ENCODE results near the gene PNPLA2.
A peak's percentile ranks its signal among the peaks of the same experiment; 100 is the strongest.

PNPLA2 gene, protein sequence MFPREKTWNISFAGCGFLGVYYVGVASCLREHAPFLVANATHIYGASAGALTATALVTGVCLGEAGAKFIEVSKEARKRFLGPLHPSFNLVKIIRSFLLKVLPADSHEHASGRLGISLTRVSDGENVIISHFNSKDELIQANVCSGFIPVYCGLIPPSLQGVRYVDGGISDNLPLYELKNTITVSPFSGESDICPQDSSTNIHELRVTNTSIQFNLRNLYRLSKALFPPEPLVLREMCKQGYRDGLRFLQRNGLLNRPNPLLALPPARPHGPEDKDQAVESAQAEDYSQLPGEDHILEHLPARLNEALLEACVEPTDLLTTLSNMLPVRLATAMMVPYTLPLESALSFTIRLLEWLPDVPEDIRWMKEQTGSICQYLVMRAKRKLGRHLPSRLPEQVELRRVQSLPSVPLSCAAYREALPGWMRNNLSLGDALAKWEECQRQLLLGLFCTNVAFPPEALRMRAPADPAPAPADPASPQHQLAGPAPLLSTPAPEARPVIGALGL

DNA sequence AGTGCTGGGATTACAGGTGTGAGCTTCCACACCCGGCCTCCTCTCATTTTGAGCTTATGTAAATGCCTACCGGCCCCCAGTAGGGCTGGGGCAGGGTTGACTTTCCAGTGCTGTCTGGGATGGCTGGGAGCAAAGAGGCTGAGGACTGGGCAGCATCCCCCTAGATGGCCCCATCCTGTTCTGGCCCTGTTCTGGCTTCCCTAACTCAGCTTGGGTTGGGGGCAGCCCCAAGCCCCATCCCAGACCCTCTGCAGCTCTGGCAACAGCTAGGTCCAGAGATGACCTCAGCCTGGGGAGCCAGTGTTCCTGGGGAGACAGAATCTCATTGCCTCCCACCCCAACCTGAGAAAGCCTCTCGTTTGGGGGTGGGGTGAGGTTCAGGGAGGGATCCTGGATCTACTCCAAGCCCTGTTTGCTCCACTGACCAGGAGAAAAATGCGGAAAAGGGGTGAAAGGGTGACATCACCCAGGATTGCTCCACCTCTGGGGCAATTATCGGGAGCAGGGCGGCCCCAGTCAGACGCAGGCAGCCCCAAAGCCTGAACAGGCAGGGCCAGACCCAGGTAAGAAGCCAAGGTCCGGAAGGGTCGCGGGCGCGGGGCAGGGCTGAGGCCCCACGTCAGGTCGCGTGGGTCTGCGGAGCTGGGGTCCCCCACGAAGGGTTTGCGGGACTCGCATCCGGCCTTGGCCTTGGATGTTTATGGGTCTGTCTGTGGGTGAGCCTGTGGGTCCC, at the start of gene PNPLA2:
PNPLA2 (plus strand) TSS at position 519 of the 733 bp plus-strand sequence. CDS start 805 bp downstream, outside the sequence.
- DNase-seq: no peak

DNA sequence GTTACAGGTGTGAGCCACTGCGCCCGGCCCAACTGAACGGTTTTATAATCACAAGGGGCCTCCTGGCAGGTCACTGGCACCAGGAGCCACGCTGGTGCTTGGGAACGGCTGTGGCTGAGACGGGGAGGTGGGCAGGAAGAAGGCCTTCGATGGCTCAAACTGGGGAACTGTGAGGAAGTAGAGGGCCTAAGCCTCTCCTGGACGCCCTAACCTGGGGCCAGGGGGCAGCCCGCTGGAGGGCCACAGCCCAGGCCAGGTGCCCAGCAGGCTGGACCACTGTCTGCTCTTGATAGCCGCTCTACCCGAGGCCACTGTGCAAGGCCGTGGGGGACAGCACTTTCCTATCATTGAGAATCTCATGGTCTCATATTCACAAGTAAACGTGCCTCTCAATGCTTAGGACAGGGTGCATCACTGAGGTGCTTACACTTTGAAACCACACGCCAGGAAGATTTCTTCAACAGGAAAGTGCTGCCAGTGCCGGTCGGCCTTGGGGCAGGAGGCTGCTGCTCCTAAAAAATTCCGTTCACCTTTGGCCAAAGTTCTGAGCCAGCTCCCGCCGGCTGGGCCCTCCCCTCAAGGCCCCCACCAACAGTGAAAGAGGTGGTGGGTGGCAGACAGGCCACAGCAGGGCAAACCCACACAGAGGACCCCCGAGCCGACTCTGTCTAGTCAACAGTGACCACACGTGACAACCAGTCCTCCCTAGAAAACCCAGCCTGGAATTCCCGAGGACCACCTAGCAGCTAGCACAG, 48.6 kb upstream of the PNPLA2 start:
- no peak for DNase-seq

DNA sequence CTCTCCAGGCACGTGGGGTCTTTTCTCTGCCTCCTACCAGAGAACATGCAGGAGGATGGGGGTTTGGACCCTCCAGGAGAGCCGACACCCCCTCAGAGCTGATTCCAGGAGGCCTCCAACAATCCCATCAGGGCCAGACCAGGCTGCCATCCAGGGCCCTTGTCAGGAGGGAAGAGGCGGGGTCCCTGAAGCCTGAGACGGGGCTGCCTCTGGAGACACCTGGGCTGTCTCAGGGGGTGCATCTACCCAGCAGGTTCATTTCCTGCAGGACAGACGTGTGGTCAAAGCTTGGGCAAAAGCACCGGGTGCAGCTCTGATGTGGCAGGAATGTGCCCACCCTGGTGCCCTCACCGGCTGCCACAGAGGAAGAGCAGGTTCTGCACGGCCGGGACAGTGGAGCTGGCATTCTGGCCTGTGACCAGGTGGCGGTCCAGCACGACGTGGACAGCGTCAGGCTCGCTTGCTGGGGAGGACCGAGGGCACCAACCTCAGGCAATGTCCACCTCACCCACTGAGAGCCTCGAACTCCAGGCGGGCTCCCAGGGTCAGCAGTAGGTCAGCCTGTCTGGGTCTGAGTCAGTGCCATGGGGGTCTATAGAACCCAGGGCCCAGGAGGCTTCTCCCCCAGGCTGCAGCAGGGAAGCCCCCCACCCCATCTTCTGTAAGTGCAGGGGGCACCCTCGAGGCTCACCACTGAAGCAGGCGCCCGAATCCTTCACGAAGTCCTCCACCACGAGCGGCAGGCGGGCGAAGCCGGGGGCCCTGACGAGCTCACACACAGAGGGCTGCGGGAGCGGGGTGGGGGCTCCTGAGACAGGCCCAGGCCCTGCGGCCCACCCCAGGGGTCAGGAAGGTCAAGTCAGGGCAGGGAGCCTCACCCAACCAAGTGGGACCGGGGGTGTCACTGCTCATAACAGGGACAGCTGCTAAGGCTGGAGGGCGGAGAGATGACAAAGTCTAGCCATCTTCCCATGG, 47.8 kb upstream of the PNPLA2 start:
- no peak for DNase-seq

DNA sequence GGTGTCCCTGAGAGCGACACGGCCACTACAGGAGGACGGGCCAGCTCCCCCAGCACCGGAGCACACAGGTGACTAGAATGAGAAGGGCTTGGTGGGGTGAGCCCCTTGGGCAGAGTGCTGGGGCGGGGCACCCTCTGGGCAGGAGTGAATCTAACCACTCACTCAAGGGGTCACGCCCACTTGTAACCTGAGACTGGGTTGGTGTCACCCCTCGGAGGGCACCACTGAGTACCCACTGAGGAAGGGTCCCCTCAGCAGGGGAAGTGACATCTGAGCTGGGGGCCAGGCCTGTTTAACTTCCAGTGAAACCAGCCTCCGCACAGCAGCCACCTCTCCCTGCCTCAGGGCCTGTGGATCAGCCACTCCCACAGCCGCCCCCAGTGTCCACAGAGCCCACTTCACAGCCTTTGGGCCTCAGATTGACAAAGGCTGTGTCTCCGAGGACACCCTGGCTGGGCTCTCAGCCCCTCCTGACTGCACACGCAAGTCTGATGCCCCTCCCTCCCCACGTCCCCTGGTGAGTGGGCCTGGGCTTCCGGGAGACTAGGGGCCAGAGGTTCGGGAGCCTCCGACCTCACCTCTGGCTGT, 47.0 kb upstream of the PNPLA2 start:
- no peak for DNase-seq

DNA sequence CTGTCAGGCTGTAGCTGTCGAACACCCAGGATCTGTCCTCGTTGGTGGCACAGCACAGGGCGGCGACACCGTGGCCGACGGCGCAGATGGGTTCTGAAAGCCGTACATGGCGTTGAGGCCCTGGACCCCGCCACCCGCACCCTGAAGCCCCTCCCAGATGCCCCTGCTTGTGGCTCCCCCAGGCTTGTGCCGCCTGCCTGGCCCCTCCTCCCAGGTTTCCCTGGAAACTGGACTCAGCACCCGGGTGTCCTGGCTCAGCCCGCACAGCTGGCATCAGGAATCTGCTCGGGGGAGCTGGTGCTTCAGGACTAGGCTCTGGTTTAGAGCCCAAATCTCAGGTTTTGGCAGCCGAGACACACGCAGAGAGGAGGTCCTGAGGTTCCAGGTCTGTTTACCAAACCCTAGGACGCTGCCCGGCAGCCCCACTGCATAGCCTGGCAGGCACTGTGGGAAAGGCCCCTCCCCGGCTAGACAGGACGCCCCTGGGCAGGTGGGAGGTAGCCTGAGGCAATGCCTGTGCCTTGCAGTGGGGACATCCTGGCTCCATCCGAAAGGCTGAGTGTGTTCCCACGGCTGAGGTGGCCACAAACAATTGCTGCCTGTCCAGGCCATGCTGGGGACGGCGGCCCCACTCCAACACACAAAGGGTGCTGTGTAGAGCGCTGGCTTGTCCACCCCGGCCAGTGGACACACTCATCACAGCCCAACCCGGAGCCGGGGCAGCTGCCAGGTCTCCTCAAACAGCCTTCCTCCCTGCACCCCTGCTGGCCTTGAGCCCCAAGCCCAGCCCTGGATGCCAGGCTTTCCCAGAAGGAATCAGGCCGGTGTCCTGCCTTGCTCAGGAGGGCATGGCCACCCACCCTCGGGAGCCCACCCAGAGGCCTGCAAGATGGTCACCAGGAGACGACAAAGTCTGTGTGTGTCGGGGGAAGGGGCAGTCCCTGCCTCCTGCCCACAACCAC, 46.0 kb upstream of the PNPLA2 start:
- no peak for DNase-seq

DNA sequence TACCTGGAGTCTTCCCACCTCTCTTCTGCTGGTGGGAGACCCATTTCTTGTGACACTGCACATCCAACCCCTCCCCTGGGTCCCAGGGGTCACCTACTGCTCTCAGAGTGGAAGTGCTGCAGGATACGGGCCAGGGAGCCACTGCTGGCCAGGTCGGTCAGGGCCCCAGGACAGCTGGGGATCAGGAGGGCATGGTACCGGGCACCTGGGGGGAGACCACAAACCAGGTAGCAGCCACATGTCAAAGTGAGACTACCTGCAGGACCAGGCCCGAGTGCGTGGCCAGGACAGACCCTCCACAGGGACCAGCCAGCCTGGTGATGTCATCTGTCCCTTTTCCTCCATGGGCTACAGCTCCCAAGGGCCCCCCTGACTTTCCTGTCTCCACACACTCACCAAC, 45.3 kb upstream of the PNPLA2 start:
- no peak for DNase-seq

DNA sequence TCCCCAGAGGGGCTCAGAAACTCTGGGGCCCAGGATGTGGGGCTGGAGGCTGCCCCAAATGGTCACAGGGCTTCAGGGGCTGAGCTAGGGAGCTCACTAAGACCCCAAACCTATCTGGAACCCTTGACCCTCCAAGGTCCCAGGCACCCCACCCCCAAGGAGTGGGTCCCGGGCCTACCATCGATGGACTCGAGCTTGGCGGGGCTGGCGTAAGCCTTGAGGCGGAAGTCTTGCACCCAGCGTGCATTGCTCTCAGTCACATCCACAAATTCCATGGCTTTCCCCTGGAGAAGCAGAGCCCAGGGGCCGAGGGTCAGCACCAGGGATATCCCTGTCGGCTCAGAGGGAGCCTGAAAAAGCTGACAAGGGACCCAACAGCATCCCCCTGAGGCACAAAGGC, 44.9 kb upstream of the PNPLA2 start:
- DNase-seq: no peak

DNA sequence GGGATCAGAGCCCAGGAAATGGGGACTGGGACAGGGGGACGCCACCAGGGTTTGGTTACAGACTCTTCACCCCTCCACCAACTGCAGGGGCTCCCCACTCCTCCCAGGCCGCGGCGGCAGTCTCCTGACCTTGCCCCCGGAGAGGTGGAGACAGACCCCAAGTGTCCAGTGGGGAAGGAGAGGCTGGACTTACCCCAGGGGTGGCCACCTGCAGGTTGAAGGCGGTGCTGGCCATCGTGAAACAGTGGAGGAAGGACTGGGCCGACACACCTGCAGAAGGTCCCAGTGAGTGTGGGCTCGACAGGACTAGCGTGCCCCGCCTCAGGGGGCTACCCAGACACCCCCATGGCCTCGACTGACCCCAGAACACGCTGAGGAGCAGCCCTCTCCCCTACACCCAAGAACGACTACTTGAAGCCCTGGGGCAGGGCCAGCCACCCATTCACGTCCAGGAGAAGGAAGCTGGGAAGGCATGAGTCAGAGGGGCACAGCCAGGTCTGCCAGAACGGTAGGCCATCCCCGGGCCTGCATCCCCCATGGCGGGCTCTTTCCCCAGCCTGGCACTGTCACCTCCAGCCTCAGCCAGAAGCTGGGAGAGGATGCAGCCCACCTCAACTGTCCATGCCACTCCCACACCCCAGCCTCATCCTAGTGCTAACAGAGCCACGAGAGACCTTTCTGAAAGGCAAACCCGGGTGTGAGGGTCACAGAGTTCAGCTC, 43.7 kb upstream of the PNPLA2 start:
- DNase-seq: no peak

DNA sequence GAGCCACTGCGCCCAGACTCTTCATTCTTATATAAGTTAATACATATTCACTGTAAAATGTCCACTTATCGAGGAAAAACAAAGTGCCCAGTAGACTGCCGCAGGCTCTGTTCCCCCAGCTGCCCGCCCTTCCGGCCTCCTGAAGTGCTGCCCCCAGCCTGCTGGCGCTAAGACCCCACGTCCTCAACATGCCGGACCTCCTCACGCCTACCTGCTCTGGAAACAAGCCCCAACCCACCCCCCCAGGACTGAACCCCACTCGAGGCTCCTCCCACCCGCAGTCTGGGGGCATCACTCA, 42.5 kb upstream of the PNPLA2 start:
- DNase-seq: no peak

DNA sequence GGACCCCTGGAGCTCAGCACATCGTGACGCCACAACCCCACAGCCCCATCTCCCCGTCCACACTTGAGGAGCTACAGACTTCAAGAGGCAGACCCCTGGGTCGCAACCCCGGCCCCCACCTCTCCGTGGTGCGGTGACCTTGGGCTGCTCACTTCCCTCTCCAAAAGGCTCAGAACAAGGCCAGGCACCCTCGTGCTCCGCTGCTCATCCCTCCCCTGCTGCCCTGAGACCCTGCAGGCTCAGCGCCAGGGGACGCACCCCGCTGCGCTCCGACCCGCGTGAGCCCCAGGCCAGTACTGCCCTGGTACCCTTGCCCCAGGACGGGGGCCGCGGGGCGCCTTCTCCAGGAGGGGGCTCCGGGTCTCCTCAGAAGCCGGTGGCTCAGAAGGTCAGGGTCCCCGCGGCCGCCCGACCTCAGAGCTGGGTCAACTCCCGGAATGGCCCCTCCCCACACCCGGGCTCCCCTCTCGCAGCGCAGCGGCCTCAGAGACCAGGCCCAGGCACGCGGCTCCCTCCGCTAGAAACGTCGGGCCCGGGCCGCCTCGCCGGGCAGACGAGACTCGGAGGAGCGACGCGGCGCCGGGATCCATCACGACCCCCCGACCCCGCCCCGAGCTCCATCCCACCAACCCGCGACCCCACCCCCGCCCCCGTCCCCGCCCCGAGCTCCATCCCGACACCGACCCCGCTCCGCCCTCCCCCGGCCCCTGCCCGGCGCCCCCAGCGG, 42.0 kb upstream of the PNPLA2 start:
- no peak for DNase-seq

DNA sequence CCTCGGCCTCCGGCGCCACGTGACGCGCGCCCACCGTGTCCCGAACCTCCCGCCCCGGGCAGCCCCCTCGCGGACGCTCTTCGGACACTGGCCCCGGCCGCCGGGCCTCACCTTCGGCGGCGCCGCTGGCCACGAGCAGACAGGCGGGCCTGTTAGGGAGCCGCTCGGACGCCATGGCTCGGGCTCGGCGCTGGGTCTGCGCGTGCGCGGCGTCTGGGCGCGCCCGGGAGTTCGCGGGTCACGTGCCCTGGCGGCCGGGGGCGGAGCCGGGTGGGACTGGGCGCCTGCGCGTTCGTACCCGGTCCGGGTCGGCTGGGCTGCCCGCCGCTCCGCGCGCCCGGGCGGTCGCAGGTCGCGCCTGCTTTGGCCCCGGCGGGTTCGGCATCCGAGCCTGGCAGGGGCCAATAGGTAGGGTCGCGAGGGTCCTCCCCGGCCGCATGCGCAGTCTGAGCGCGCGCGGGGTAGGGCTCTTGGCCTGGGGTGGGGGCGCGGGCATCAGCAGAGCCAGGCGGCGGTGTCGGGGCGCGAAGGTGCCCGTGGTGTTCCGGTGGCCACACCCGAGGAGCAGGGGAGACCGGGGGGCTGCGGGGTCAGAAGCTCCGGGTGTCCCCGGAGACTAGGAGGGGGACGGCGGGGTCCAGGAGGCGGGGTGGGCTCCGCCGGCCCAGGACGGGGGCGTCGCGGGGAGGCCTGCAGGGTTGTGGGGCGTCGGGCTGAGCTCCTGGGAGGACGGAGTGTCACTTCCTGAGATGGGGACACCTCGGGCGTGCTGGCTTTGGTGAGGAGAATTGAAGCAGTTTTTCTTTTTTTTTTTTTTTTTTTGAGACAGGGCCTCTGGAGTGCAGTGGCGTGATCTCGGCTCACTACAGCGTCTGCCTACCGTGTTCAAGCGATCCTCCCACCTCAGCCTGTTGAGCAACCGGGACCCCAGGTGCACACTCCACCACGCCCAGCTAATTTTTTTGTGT, 41.1 kb upstream of the PNPLA2 start, which contains the start of gene GATD1:
GATD1 (minus strand) TSS at position 200 of the 968 bp plus-strand sequence; CDS start at position 175, 25 bp downstream.
- DNase-seq: peak in 1 of 2 experiments; percentile 35

DNA sequence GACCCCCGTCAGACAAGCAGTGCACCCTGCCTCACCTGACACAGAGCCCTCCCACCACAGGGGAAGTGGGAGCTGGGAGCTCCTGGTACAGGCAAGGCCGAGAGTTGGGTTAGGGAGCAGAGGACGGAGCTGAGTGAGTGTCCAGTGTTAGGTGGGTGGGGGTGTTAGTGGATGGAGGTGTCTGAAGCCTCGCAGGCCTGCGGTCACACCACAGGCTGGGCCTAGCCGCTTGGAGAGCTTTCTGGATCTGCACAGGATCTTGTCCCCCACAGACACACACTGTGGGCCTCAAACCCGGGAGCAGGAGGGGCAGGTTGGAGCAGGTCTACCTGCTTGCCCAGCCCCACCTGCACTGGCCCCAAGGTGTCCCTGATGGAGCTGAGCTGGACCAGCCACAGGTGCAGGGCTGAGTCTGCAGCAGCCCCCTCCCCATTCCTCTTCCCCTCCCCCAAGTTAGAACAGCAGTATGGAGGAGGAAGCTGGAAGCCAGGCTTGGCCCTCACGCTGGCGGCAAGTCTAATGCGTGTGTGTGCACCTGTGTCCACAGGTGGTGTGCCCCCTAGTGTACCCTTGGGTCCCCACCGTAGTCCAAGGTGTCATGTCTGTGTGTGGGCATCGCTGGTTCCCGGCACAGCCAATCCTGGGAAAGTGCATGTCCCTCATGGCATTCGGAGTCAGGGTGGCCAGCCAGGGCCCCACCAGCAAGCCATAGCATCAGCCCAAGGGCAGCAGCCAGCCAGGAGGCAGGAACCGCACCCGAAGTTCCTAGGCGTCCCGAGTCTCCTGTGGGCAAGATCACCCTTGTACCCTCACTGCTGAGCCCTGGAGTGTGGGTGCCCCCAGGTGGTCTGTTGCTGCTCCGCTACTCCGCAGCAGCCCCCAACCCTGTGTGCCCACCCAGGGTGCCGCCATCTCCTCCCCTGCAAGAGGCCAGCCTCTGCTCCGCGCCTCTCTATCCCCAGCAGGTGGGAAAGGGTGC, 39.4 kb upstream of the PNPLA2 start:
- no peak for DNase-seq

DNA sequence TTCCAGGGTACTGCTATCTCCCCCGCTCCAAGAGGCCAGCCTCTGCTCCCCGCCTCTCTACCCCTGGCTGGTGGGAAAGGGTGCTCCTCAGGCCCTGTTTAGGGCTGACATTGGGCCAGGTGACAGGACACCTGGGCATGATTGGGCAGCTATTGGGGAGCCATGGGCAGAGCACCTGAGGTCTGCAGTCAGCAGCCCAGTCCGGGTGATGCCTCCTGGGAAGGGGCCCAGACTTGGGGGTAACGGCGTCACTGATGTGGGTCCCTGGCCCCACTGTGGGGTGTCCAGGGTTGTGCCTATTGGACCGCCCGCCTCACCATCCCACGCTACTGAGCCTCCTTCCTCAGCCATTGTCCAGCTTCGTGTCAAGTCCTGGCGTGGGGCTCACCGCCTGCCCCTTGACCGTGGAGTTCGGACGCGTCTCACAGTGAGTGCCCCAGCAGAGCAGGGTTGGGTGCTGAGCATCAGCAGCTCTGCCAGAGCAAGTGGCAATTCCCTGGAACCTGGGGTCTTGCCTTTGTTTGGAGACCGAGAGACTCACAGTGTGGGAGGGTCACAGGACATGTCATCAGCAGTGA, 38.7 kb upstream of the PNPLA2 start:
- no peak for DNase-seq

DNA sequence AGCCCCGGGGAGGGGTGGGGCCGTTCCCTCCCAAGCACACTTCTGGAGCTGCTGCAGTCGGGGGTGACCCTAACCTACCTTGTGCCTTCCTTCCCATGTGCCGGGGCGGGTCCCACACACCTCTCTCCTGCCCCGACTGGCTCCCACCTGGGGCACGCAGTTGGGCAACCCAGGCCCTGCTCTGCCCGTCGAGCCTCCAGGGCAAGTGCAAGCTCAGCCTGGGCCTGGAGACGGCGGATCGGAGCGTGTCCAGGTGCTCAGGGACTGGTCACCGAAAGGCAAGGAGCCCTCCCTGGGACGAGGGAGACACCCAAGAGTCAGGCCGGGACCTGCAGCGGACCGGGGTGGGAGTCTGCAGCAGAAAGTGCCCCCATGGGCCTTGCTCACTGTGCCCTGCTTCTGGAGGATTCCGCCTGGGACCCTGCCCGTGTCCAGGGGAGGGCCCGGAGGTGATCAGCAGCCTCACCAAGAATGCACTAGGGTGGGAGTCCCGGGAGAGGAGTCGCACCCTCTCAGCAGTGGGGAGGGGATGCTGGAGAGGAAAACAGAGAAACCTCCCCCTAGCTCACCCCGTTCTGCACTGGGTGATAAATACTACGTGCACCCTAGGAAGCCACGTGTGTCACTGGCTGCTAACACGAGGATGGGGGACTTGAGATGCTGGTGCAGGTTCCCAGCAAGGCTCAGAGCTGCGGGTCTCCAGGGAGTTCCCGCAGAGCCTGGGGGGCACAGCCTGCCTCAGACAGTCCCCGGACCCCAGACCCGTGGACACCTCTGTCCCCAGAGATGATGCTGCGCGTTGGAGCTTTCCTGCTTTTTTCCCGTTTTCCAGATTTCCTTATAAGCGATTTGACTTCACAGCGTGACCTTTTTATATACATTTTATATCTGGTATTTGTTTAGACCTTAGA, 36.2 kb upstream of the PNPLA2 start:
- DNase-seq: no peak

DNA sequence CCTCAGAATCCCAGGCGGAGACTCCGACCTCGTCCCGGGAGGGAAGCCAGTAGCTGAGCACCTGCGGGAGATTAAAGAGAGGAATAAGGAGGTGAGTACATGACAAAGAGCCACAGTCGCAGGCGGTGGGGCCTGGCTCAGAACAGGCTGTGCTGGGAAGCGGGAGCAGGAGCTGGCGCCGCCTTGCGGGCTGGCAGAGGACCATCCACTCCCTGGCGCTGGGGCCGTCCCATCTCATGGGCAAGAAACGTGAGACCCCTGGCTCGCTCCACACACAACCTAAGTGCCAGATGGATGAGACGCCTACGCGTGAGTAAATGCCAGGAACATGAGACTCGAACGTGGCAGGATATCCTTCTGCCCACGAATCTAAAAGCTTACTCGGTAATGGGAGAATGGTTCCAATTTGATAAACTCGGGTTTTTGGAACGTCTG, 35.1 kb upstream of the PNPLA2 start:
- DNase-seq: peak; percentile 80 to 94

All from cerebellar nuclear complex (tissue), 1 donor.